ENCODE data around the gene PCP4L1. TPM values are rescaled to one million over a fixed set of nuclear protein-coding genes. Genes with fewer than 3 reads are reported as not detected.

PCP4L1 gene
- total and polyA plus RNA-seq, 4 donors = 3.6 to 9.3 (median 6.3) TPM

GRCh38 chr1:161324020-161324419 is 65.5 kb downstream of the PCP4L1 start:
- Histone ChIP-seq H3K9ac (ENCODE audit: insufficient read depth in 1 of 2, low read length in 2 of 2) (no peak overlapping the region), H3K9me3 (ENCODE audit: control insufficient read depth in 4 of 4, insufficient read depth in 3 of 4, low read length in 3 of 4) (no peaks in the 10 kb centered on the region), H3K4me1 (ENCODE audit: control insufficient read depth in 5 of 5, insufficient read depth in 5 of 5, low read length in 5 of 5) (no peaks in the 10 kb centered on the region), H3K27me3 (ENCODE audit: control insufficient read depth in 3 of 3, insufficient read depth in 3 of 3, low read length in 2 of 3) (no peaks in the 10 kb centered on the region), H3K36me3 (ENCODE audit: control insufficient read depth in 4 of 4, insufficient read depth in 4 of 4, low read length in 4 of 4) (peaks cover 12 to 16% (median 14%) of the 10 kb centered on the region in 4 donors), H3K27ac (ENCODE audit: low read depth in 1 of 2, low read length in 1 of 2) (no peak overlapping the region), H3K4me3 (no peak overlapping the region)
- no peak for TF ChIP-seq CTCF (IDR thresholded peaks at IDR 0.05; ENCODE audit: control extremely low read depth, extremely low read depth)
- ATAC-seq (ENCODE audit: insufficient read depth, low FRiP score) (no peak), DNase-seq (no peak)
- 75 to 86% methylated on average over 4 of the region's 4 CpGs for WGBS, 2 donors

- no peak overlapping the region for H3K27ac ChIP-seq (ENCODE audit: low read depth in 1 of 2, low read length in 1 of 2)
- no peak overlapping the region for H3K9ac ChIP-seq (ENCODE audit: insufficient read depth in 1 of 2, low read length in 2 of 2)
- peaks cover 21 to 39% (median 28%) of the 10 kb centered on the region in 4 donors for H3K36me3 ChIP-seq (ENCODE audit: control insufficient read depth in 4 of 4, insufficient read depth in 4 of 4, low read length in 4 of 4)
- no peak overlapping the region for H3K4me3 ChIP-seq
- no peaks in the 10 kb centered on the region for H3K27me3 ChIP-seq (ENCODE audit: control insufficient read depth in 3 of 3, insufficient read depth in 3 of 3, low read length in 2 of 3)
- ATAC-seq (ENCODE audit: insufficient read depth, low FRiP score) (no peak), DNase-seq (no peak)
- TF ChIP-seq CTCF (IDR thresholded peaks at IDR 0.05; ENCODE audit: control extremely low read depth, extremely low read depth) = no peak
- no peaks in the 10 kb centered on the region for H3K4me1 ChIP-seq (ENCODE audit: control insufficient read depth in 5 of 5, insufficient read depth in 5 of 5, low read length in 5 of 5)
- 95 to 96% methylated on average over 4 of the region's 4 CpGs for WGBS, 2 donors
- H3K9me3 ChIP-seq (ENCODE audit: control insufficient read depth in 4 of 4, insufficient read depth in 3 of 4, low read length in 3 of 4) = no peaks in the 10 kb centered on the region
Measured at GRCh38 chr1:161330346-161330745, 71.8 kb downstream of the PCP4L1 start.

GRCh38 chr1:161333166-161333565 is 74.6 kb downstream of the PCP4L1 start:
- Histone ChIP-seq H3K4me1 (ENCODE audit: control insufficient read depth in 5 of 5, insufficient read depth in 5 of 5, low read length in 5 of 5) (no peaks in the 10 kb centered on the region), H3K36me3 (ENCODE audit: control insufficient read depth in 4 of 4, insufficient read depth in 4 of 4, low read length in 4 of 4) (peaks cover 19 to 39% (median 26%) of the 10 kb centered on the region in 4 donors)

More at GRCh38 chr1:161333166-161333565, 74.6 kb downstream of the PCP4L1 start:
- WGBS, 2 donors = 96 to 97% methylated on average over 9 of the region's 9 CpGs
- Histone ChIP-seq H3K9ac (ENCODE audit: insufficient read depth in 1 of 2, low read length in 2 of 2) (no peak overlapping the region), H3K4me3 (no peak overlapping the region), H3K27me3 (ENCODE audit: control insufficient read depth in 3 of 3, insufficient read depth in 3 of 3, low read length in 2 of 3) (no peaks in the 10 kb centered on the region), H3K9me3 (ENCODE audit: control insufficient read depth in 4 of 4, insufficient read depth in 3 of 4, low read length in 3 of 4) (no peaks in the 10 kb centered on the region), H3K27ac (ENCODE audit: low read depth in 1 of 2, low read length in 1 of 2) (no peak overlapping the region)
- TF ChIP-seq CTCF (IDR thresholded peaks at IDR 0.05; ENCODE audit: control extremely low read depth, extremely low read depth) = no peak
- no peak for DNase-seq
- ATAC-seq (ENCODE audit: insufficient read depth, low FRiP score) = no peak

Other genes starting within 250 kb of the PCP4L1 start
- 100 to 1,000 TPM; 174 to 201 TPM for gene F11R, start 237.6 kb upstream of the PCP4L1 start, total RNA-seq
- gene F11R, start 237.6 kb upstream of the PCP4L1 start, polyA plus RNA-seq = 100 to 1,000 TPM in 1 of 2 donors, 10 to 100 TPM in 1; 91.7 to 107 TPM
- 10 to 100 TPM; 43.2 to 67.9 TPM for gene TSTD1, start 219.8 kb upstream of the PCP4L1 start, total RNA-seq
- 100 to 1,000 TPM in 1 of 2 donors, 10 to 100 TPM in 1; 77.8 to 187 TPM for gene TSTD1, start 219.8 kb upstream of the PCP4L1 start, polyA plus RNA-seq
- 10 to 100 TPM; 67.5 to 70.0 TPM for gene USF1, start 212.8 kb upstream of the PCP4L1 start, total RNA-seq
- 10 to 100 TPM; 77.0 to 95.1 TPM for gene USF1, start 212.8 kb upstream of the PCP4L1 start, polyA plus RNA-seq
- 10 to 100 TPM; 10.5 to 49.5 TPM for gene ARHGAP30, start 188.9 kb upstream of the PCP4L1 start, total RNA-seq
- 10 to 100 TPM; 18.1 to 66.3 TPM for gene ARHGAP30, start 188.9 kb upstream of the PCP4L1 start, polyA plus RNA-seq
- gene NECTIN4, start 169.2 kb upstream of the PCP4L1 start, total RNA-seq = 10 to 100 TPM; 11.7 to 12.5 TPM
- gene NECTIN4, start 169.2 kb upstream of the PCP4L1 start, polyA plus RNA-seq = 1 to 10 TPM; 6.2 to 8.1 TPM
- 10 to 100 TPM in 1 of 2 donors, 1 to 10 TPM in 1; 7.1 to 13.0 TPM for gene KLHDC9, start 160.4 kb upstream of the PCP4L1 start, total RNA-seq
- 1 to 10 TPM; 5.8 to 8.6 TPM for gene KLHDC9, start 160.4 kb upstream of the PCP4L1 start, polyA plus RNA-seq
- gene PFDN2, start 140.7 kb upstream of the PCP4L1 start, total RNA-seq = 10 to 100 TPM; 21.5 to 46.7 TPM
- 100 to 1,000 TPM; 140 to 324 TPM for gene PFDN2, start 140.7 kb upstream of the PCP4L1 start, polyA plus RNA-seq
- gene NIT1, start 140.6 kb upstream of the PCP4L1 start, total RNA-seq = 10 to 100 TPM; 35.6 to 40.4 TPM
- gene NIT1, start 140.6 kb upstream of the PCP4L1 start, polyA plus RNA-seq = 10 to 100 TPM; 26.9 to 40.3 TPM
- 10 to 100 TPM; 25.0 to 38.8 TPM for gene DEDD, start 126.1 kb upstream of the PCP4L1 start, total RNA-seq
- 10 to 100 TPM; 19.4 to 36.8 TPM for gene DEDD, start 126.1 kb upstream of the PCP4L1 start, polyA plus RNA-seq
- gene UFC1, start 104.8 kb upstream of the PCP4L1 start, total RNA-seq = 100 to 1,000 TPM in 1 of 2 donors, 10 to 100 TPM in 1; 99.6 to 101 TPM
- 100 to 1,000 TPM; 122 to 149 TPM for gene UFC1, start 104.8 kb upstream of the PCP4L1 start, polyA plus RNA-seq
- 10 to 100 TPM; 22.6 to 28.6 TPM for gene USP21, start 99.2 kb upstream of the PCP4L1 start, total RNA-seq
- gene USP21, start 99.2 kb upstream of the PCP4L1 start, polyA plus RNA-seq = 10 to 100 TPM; 18.2 to 19.9 TPM
- gene PPOX, start 92.3 kb upstream of the PCP4L1 start, total RNA-seq = 10 to 100 TPM; 33.1 to 34.1 TPM
- 10 to 100 TPM; 14.8 to 33.0 TPM for gene PPOX, start 92.3 kb upstream of the PCP4L1 start, polyA plus RNA-seq
- gene B4GALT3, start 81.2 kb upstream of the PCP4L1 start, total RNA-seq = 10 to 100 TPM; 28.0 to 34.2 TPM
- gene B4GALT3, start 81.2 kb upstream of the PCP4L1 start, polyA plus RNA-seq = 10 to 100 TPM; 25.7 to 34.6 TPM
- gene ADAMTS4, start 59.7 kb upstream of the PCP4L1 start, total RNA-seq = 10 to 100 TPM in 1 of 2 donors, 1 to 10 TPM in 1; 2.3 to 18.8 TPM
- gene ADAMTS4, start 59.7 kb upstream of the PCP4L1 start, polyA plus RNA-seq = 10 to 100 TPM in 1 of 2 donors, 1 to 10 TPM in 1; 7.2 to 22.3 TPM
- gene NDUFS2, start 56.4 kb upstream of the PCP4L1 start, total RNA-seq = 100 to 1,000 TPM in 1 of 2 donors, 10 to 100 TPM in 1; 81.0 to 104 TPM
- 10 to 100 TPM; 40.2 to 95.2 TPM for gene NDUFS2, start 56.4 kb upstream of the PCP4L1 start, polyA plus RNA-seq
- gene FCER1G, start 43.5 kb upstream of the PCP4L1 start, total RNA-seq = 100 to 1,000 TPM in 1 of 2 donors, 10 to 100 TPM in 1; 41.6 to 169 TPM
- 1,000 to 10,000 TPM in 1 of 2 donors, 100 to 1,000 TPM in 1; 275 to 1,998 TPM for gene FCER1G, start 43.5 kb upstream of the PCP4L1 start, polyA plus RNA-seq
- 1 to 10 TPM in 1 of 2 donors, not detected in 1; 2.3 TPM for gene APOA2, start 35.1 kb upstream of the PCP4L1 start, total RNA-seq
- gene APOA2, start 35.1 kb upstream of the PCP4L1 start, polyA plus RNA-seq = 1 to 10 TPM in 1 of 2 donors, not detected in 1; 1.4 TPM
- gene TOMM40L, start 32.7 kb upstream of the PCP4L1 start, total RNA-seq = 10 to 100 TPM in 1 of 2 donors, 1 to 10 TPM in 1; 4.9 to 13.0 TPM
- gene TOMM40L, start 32.7 kb upstream of the PCP4L1 start, polyA plus RNA-seq = 10 to 100 TPM in 1 of 2 donors, 1 to 10 TPM in 1; 6.8 to 11.1 TPM
- gene NR1I3, start 20.5 kb upstream of the PCP4L1 start, total RNA-seq = not detected
- under 1 TPM in 1 of 2 donors, not detected in 1; 0.17 TPM for gene NR1I3, start 20.5 kb upstream of the PCP4L1 start, polyA plus RNA-seq
- 1 to 10 TPM; 3.6 to 5.1 TPM for gene MPZ, start 51.2 kb downstream of the PCP4L1 start, total RNA-seq
- gene MPZ, start 51.2 kb downstream of the PCP4L1 start, polyA plus RNA-seq = 1 to 10 TPM; 2.0 to 3.7 TPM
- 100 to 1,000 TPM in 1 of 2 donors, 10 to 100 TPM in 1; 87.1 to 173 TPM for gene SDHC, start 55.6 kb downstream of the PCP4L1 start, total RNA-seq
- 100 to 1,000 TPM in 1 of 2 donors, 10 to 100 TPM in 1; 52.5 to 204 TPM for gene SDHC, start 55.6 kb downstream of the PCP4L1 start, polyA plus RNA-seq
- gene CFAP126, start 109.1 kb downstream of the PCP4L1 start, total RNA-seq = 10 to 100 TPM in 1 of 2 donors, 1 to 10 TPM in 1; 6.5 to 25.1 TPM
- 10 to 100 TPM; 21.2 to 23.9 TPM for gene CFAP126, start 109.1 kb downstream of the PCP4L1 start, polyA plus RNA-seq
- 10 to 100 TPM; 83.7 to 94.9 TPM for gene FCGR2A, start 246.7 kb downstream of the PCP4L1 start, total RNA-seq
- gene FCGR2A, start 246.7 kb downstream of the PCP4L1 start, polyA plus RNA-seq = 100 to 1,000 TPM in 1 of 2 donors, 10 to 100 TPM in 1; 37.6 to 204 TPM